Stimulated activated CD4-positive, alpha-beta T cell treated with anti-CD3 and anti-CD28 coated beads, TNF-alpha, amount 100 ng/mL, for 4 hours (primary cell): ENCODE results near the gene TRAF3IP1.
"Not testable (repeated sequence)": the region's sequence is repeated elsewhere in the genome, so short reads cannot be mapped to it uniquely, and the experiment has no call there.

Experiments
- DNase-seq, 3 experiments: peaks; one replicate each; pipeline ENCODE4 v3.0.0-alpha.2; 2020; ENCODE audit warnings: low read depth in 3 of 3

The TRAF3IP1 gene

DNA sequence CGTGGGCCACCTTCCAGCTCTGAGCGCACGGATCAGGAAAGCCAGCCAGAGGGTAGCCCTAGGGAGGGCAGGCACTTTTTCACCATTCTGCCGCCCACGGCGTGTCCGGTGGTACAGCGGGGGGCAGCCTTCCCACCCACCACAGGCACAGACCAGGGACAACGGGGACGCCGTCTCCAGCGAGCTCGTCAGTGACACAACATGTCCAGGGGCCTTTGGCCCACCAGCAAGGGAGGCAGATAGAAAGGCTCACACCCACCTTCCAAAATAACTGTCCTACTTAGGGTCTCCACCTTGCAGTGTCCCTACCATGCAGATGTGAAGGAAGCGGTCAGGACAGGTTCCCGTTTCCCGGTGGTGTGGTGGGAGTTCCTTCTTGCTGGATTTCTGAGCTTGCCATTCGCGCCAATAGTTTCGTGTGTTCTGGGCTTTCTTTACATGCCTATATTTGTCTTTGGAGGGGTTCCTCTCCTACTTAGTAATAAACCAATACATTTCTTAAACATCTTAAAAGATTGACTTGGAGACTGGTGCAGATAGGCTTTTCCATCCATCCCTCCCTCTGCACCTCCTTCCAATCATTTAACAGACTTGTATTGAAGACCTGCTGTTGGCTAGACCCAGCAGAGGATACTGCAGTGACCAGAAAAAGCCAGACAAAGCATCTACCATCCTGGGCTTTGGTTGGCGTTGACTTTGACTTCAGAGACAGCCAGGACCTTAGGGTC, 107.3 kb downstream of the TRAF3IP1 start:
- DNase-seq, result no peak

DNA sequence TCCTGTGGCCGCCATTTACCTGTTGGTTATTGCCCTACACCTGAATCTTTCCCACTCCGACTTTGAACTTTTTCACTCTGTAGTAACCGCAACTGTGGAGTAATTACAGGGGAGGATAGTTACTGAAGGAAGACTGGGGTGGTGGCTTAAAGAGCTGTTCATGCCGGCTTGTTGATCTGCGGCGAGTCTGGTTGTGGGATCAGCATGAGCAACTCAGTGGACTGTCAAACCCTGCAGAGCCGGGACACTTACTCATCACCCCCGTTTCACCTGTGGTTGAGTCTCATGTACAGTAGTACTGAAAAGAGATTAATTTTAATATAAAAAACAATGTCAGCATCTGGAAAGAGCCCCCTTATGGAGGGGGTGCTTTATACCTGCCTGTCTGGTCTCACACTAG, 108.5 kb downstream of the TRAF3IP1 start:
- no peak for DNase-seq

DNA sequence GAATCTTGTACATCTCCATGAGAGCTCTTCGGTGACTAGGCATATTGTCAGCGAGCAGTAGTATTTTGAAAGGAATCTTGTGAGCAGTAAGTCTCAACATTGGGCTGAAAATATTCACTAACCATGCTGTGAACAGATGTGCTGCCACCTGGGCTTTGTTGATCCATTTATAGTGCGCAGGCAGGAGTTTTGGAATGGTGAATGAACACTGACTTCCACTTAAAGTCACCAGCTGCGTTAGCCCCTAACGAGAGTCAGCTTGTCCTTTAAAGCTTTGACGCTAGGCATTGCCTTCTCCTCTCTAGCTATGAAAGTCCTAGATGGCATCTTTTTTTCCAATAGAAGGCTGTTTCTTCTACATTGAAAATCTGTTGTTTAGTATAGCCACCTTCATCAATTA, 110.5 kb downstream of the TRAF3IP1 start:
- no peak for DNase-seq

DNA sequence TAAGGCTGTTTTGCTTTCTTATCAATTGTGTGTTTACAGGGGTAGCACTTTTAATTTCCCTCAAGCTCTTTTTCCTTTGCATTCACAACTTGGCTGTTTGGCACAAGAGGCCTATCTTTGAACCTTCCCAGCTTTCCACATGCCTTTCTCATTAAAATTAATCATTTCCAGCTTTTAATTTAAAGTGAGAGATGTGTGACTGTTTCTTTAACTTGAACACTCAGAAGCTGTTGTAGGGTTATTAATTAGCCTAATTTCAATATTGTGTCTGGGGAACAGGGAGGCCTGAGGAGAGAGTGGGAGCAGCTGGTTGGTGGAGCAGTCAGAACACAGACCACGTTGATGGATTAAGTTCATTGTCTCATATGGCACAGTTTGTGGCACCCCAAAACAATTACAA, 111.1 kb downstream of the TRAF3IP1 start:
- no peak for DNase-seq

DNA sequence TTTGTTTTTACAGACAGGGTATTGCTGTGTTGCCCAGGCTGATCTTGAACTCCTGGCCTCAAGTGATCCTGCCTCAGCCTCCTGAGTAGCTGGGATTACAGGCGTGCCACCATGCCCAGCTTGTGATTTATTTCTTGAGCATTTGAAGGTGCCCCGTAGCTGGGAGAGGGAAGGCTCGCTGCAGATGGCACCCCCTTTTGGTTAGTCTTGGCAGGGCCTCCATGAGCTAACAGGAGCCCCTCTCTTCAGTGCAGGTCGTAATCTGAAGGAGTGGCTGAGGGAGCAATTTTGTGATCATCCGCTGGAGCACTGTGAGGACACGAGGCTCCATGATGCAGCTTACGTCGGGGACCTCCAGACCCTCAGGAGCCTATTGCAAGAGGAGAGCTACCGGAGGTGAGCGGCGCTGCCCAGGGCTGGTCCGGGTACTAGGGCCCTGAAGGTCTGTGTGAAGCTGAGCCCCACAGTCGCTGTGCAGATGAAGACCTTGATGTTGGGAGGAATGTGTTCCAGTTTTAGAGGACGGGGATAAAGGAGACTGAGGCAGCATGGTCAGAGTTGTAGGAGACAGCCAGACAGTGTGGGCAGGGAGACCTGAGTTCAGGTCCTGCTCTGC, 113.1 kb downstream of the TRAF3IP1 start:
- DNase-seq, result no peak

DNA sequence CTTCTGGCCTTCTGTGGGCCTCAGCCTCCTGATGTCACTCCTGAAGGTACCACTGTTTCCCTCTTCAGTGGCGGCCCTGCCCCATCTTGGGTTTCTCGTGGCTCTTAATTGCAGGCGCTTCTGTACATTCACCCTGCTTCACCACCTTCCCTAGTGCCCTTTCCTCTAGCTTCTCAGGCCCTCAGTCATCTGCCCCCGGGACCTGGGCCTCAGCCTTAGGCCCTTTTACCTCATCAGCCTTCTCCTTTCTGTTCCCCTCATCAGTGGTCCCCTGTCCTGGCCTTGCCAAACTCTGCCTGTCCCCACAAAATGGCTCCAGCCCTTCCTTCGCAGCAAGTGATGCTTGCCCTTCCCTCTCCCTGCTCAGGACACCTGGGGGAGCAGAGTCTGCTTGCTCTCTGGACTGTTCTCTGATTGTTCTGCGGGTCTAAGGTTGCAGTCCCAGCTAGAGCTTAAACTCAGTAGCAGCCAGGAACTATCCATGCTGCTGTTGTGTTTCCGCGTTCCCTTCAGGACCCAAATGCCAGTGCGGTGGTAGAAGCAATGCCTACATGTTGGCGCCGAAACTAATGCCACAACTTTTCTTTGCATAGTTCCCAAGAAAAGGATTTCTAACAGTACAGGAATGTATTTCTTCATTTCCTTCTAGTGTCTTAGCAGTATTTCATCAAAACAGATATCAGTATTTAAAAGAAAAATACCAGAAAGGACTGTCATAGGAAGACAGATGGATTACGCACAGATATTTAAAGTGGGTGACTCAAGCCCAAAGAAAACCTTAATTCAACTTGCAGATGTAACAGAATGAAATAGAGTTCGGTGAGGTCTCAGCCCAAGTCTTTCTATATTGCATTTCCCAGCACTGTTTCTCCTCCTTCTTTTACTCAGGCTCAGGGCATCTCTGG, 113.9 kb downstream of the TRAF3IP1 start:
- DNase-seq, result no peak

DNA sequence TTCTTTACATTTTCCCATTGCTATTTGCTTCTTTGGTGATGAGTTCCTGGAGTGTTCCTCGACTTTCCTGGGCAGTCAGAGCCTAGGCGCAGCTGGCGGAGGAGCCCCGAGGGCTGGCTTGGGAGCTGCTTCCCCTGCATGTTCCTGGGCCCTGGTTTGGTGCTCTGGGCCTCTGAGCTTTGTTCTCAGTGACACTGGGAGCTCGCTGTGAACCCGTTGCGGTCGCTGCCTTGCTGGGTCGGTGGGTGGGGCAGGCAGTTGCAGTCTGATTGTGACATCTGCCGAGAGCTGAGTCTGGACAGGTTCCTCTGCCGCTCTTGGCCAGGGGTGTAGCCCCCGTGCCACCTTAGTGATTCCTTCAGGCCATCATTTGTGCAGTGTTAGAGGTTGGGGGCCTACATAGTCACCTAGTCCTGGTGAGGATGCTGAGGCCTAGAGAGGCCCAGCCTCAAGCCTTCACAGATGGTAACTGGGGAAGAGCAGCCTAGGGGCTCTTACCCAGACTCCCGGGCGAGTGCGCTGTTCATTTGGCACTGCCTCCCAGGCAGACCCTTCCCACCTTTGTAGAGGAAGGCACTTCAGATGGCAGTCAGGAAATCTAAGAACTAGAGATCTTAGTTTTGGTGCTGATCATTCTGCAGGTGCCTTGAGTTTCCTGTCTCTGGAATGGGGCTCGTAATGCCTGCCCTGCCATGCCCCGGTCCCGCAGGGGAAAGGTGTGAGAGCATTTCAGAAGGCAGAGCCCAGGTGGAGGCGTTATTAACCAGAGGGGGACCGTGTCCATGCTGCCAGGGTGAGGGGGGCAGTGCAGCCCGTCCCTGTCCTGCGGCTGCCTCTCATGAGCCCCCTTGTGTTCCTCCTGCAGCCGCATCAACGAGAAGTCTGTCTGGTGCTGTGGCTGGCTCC, 114.8 kb downstream of the TRAF3IP1 start:
- DNase-seq, result no peak

DNA sequence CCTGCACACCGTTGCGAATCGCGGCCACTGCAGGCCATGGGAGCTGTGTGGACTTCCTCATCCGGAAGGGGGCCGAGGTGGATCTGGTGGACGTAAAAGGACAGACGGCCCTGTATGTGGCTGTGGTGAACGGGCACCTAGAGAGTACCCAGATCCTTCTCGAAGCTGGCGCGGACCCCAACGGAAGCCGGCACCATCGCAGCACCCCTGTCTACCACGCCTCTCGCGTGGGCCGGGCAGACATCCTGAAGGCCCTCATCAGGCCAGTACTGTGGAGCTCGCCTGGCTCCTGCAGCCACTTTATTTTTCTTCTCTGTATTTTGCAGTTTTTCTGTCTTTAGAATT, 115.4 kb downstream of the TRAF3IP1 start:
- no peak for DNase-seq

DNA sequence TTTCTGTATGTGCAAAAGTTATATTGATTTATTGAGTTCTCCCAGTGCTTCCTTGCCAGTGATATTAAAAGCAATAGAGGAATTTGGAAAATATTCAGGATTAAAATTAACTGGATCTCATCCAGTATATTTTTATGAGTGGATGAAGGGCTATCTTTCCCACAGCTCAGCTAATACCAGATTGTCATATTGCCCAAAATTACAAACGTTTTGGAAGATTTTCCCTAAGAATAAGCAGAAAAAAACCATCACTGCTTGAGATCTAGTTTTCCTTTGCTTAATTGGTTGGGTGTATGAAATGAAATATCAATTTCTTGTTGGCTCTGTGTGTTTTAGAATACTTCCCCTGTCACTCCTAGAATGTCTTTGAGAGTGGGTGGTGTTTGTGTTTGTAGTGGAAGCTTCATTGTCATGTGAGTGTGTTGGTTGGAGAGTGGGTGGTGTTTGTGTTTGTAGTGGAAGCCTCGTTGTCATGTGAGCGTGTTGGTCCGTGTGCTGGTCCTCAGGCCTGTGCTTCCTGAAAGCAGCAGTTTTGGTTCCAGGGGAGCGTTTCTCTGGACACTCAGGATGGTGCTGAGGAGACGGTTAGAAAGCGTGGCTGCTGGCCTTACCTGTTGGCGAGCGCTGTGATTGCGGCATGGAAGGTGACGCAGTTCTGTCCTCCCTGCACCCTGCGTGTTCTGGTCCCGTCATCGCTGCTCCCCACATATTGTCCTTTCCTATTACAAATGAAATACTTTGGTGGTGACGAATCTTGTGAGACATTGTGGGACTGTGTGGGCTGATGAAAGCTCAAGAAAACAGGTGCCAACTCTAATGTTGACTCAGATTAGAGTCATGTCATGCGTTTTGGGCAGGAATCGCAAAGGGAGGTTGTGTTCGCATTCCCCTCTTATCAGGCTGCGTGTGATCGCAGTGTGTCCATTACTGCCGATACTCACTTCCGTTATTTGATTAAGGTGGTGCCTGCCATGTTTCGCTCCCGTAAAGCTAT, 118.8 kb downstream of the TRAF3IP1 start:
- peak; percentile 16 to 38 (median 30) for DNase-seq

DNA sequence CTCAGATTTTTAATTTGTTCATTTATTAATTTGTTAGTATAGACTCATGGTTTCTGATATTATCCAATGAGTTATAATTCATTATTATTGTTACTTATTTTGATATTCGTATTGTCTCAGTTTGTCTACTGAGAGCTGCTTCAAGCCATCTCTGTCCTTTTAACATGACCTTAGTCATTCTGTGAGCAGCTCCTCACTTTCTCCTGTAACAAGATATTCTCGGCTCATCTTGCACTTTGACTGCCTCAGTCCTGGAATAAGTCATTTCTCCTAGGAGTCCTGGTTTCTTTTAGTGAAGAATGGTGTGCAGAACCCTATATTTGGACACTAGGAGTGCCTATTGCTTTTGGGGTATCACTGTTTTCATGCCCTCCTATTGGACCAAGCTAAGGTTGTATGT, 119.6 kb downstream of the TRAF3IP1 start:
- no peak for DNase-seq

DNA sequence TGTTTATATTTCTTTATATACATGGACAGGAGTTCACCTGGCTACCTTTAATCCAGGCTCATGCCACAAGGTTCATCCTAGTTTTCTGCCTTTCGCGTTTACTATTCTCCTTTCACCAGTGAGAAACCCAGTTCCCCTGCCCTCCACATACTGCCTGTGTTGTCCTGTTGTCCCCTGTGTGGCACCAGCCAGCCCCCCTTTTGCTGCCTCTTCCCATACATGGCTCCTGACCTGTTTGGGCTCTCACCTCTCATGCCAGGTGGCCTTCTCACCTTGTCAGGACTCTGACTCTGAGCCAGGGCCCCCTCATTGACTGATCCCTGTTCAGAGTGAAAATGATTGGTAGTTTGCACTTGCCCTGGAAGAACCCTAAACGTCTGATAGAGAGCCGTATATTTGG, 120.0 kb downstream of the TRAF3IP1 start:
- DNase-seq, result no peak

DNA sequence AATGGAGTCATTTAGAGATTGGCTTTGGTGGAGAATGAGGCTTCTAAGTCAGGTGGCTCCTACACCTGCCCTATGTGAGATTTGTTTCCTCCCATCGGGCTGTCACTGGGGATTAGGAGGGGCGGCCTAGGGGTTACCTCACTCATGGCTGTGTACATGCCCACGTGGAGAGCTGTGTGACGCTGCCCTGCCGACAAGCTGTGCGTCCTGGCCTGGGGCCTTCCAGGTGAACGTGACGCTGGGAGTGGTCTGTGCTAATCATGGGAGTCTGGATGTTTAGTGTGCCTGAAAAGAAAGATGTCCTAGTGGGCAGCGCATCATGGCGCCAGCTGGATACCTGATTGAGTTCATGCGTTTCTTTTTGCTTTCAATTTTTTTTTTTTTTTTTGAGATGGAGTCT, 120.4 kb downstream of the TRAF3IP1 start:
- no peak for DNase-seq

DNA sequence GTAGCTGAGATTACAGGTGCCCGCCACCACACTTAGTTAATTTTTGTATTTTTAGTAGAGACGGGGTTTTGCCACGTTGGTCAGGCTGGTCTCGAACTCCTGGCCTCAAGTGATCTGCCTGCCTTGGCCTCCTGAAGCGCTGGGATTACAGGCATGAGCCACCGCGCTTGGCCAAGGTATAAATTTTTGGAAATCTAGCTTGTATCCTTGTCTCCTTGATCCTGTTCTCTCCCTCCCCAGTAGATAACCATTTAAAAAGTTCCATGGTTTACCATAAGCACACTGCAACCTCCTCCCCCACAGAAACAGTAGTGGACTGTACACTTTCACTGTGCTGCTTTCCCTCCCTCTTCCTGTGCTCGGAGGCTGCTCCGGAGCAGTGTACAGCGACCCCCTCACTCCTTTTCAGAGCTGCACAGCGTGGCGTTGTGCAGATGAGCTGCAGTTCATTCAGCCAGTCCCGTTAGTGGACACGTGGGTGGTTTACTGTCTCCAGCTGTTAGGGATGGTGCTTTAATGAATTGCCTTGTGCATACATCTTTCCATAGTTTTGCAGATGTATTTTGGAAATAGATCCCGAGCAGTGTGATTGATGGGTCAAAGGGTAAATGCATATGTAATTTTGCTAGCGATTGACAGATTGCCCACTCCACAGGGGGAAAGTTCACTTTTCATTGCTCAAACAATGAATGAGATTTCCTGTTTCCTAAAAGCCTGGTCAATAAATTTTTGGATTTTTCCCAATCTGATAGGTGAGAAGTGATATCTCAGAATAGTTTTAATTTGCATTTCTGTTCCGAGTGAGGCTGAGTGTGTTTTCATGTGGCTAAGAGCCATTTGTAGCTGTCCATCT, 121.2 kb downstream of the TRAF3IP1 start:
- no peak for DNase-seq

DNA sequence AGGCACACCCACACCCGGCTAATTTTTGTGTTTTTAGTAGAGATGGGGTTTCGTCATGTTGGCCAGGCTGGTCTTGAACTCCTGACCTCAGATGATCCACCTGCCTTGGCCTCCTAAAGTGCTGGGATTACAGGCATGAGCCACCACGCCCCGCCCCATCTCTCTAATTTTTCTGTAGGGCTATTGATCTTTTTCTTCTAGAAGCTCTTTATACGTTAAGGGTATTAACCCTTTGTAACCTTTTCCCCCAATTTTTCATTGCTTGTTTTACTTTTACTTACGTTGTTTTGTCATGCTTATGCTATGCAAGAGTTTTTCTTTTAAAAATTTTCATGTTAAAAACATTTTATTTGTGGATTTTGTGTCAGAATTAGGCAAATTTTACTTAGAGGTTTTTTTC, 121.9 kb downstream of the TRAF3IP1 start:
- not testable (repeated sequence) for DNase-seq

DNA sequence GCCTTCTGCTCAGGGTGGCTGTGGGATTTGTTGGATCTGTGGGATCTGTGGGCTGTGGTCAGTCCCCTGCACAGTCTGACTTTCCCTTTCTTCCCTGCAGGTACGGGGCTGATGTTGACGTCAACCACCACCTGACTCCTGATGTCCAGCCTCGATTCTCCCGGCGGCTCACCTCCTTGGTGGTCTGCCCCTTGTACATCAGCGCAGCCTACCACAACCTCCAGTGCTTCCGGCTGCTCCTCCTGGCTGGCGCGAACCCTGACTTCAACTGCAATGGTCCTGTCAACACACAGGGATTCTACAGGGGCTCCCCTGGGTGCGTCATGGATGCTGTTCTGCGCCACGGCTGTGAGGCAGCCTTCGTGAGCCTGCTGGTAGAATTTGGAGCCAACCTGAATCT, 123.9 kb downstream of the TRAF3IP1 start:
- DNase-seq, result no peak

DNA sequence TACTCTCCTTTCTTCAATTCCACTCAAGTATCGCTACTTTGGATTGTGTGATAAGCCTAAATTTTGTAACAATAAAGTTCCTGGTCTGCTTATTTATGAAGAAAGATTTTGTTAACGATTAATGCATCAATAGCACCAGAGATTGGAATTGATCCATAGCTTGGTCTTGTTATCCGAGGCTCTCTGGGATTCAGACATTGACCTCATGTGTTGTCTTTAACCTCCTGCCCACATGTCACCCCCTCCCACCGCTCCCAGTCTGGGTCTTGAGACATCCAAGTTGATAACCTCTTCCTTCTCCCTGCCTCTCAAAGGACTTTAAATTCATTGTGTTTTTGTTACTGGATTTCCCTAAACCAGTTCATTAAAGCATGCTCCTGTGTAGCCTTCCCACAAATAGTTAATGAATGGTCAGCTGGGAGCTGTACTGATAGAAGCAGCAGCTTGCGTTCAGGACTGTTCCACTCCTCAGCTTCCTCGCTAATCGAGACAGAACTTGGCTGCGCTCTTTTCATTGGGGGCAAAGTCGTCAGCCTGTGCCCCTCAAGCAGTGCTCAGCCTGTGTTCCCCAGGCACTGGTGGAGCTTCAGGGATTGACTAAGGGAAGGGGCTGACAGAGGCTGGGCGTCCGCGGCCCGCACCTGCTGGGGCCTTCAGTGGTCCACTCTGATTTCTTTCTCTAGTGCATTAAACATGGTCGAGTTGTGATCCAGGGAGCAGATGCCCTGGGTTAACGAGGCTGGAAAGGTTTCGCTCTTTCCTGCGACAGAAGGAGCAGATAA, 125.3 kb downstream of the TRAF3IP1 start:
- DNase-seq, result no peak

DNA sequence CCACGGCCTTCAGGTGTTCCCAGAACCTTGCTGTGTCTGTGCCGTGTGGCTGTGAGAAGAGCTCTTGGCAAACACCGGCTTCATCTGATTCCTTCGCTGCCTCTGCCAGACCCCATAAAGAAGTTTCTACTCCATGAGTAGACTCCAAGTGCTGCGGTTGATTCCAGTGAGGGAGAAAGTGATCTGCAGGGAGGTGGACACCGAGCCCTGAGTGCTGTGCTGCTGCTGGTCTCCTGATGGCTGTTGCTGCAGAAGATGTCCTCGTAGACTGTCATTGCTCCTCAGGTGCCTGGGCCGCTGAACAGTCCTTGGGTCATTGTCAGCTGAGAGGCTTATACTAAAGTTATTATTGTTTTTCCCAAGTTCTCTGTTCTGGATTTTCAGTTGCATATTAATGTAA, 126.1 kb downstream of the TRAF3IP1 start:
- no peak for DNase-seq

DNA sequence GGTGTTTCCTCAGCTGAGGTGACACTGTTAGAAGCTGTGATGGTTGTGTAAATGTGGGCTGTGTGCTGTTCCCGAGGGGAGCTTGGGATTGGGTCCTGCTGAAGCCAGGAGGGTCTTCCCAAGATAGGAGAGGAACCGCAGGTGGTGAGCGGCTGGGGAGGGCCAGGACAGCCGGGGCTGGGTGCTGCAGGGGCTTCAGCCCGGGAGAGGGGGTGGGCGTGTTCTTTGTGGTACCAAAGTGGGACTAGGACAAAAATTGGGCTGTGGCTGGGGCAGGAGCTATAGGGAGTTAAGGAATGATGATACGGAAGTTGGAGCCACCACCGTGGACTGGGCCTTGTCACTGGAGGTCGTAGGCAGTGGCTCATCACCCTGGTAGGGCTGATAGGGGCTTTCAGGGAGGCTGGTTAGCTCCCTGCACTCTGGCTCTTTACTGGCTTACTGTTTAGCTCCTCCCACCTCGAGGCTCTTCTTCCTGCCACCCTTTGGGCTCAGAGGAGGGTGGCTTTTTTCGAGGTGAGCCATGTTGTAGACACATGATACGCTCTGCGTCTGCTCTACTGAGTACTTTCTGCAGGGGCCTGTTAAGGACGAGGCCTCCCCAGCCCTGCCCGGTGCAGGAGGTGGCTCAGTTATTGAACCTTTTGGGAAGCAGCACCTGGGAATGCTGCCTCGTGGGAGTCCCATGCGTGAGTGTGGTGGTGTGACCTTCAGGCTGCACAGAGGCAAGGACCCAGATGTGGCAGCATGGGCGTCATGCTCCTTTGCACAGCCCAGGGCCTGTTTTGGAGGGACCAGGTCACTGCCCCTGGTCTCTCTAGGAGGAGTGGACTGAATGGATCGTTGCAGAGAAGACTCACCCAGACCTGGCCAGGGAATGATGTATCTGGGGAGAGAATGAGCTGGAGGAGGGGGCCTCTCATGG, 128.0 kb downstream of the TRAF3IP1 start:
- no peak for DNase-seq
